GM20431 (cell line): ENCODE results near the gene PITPNC1.

Source experiments
- in situ Hi-C: fragments of 300-500 bp; cut with MseI, MboI; formaldehyde crosslinking; loops from one replicate; pipeline ENCODE4 v1.15.0; 2020; ENCODE audit warnings: low sequenced_read_pairs; ENCODE audit not compliant: unreplicated experiment

Gene PITPNC1

GRCh38 chr17:67366193-67367157 lies 10.6 kb upstream of the PITPNC1 start, which contains the start of gene PSMD12:
Gene PSMD12, minus strand, starts transcription at chr17:67366577. Its CDS starts 58 bp downstream, at chr17:67366519.
- in situ Hi-C loops: no loop called here

GRCh38 chr17:67369676-67370075 lies 7.4 kb upstream of the PITPNC1 start:
- in situ Hi-C loops: no loop called here

- in situ Hi-C loops: no loop called here
Measured at GRCh38 chr17:67372751-67373150, 4.3 kb upstream of the PITPNC1 start.

- in situ Hi-C loops: loop anchor here (25.0 kb wide), 1 partner anchor 238 kb away; no protein-coding TSS in a partner anchor
Measured at GRCh38 chr17:67374329-67375053, 2.6 kb upstream of the PITPNC1 start.

GRCh38 chr17:67375054-67375427 lies 2.0 kb upstream of the PITPNC1 start:
- in situ Hi-C loops: loop anchor here (25.0 kb wide), 1 partner anchor 237 kb away; no protein-coding TSS in a partner anchor

GRCh38 chr17:67375716-67376115 lies 1.4 kb upstream of the PITPNC1 start:
- in situ Hi-C loops: loop anchor here (25.0 kb wide), 1 partner anchor 237 kb away; no protein-coding TSS in a partner anchor

- in situ Hi-C loops: loop anchor here (25.0 kb wide), 1 partner anchor 236 kb away; no protein-coding TSS in a partner anchor
Measured at GRCh38 chr17:67376415-67376736, 705 bp upstream of the PITPNC1 start.

- in situ Hi-C loops: loop anchor here (25.0 kb wide), 1 partner anchor 235 kb away; no protein-coding TSS in a partner anchor
Measured at GRCh38 chr17:67377488-67378453, 690 bp downstream of the PITPNC1 start.

- in situ Hi-C loops: loop anchor here (25.0 kb wide), 1 partner anchor 234 kb away; no protein-coding TSS in a partner anchor
Measured at GRCh38 chr17:67378454-67379250, 1.6 kb downstream of the PITPNC1 start.

- in situ Hi-C loops: loop anchor here (25.0 kb wide), 1 partner anchor 233 kb away; no protein-coding TSS in a partner anchor
Measured at GRCh38 chr17:67379251-67379630, 2.2 kb downstream of the PITPNC1 start.

GRCh38 chr17:67381929-67382257 lies 4.8 kb downstream of the PITPNC1 start:
- in situ Hi-C loops: loop anchor here (25.0 kb wide), 1 partner anchor 230 kb away; no protein-coding TSS in a partner anchor

- in situ Hi-C loops: loop anchor here (25.0 kb wide), 1 partner anchor 227 kb away; no protein-coding TSS in a partner anchor
Measured at GRCh38 chr17:67385122-67385988, 8.3 kb downstream of the PITPNC1 start.

GRCh38 chr17:67386965-67387551 lies 10.0 kb downstream of the PITPNC1 start:
- in situ Hi-C loops: loop anchor here (25.0 kb wide), 1 partner anchor 225 kb away; no protein-coding TSS in a partner anchor

- in situ Hi-C loops: loop anchor here (25.0 kb wide), 1 partner anchor 224 kb away; no protein-coding TSS in a partner anchor
Measured at GRCh38 chr17:67388536-67388935, 11.5 kb downstream of the PITPNC1 start.

GRCh38 chr17:67388986-67389385 lies 11.9 kb downstream of the PITPNC1 start:
- in situ Hi-C loops: loop anchor here (25.0 kb wide), 1 partner anchor 223 kb away; no protein-coding TSS in a partner anchor

- in situ Hi-C loops: loop anchor here (25.0 kb wide), 1 partner anchor 222 kb away; no protein-coding TSS in a partner anchor
Measured at GRCh38 chr17:67390006-67390645, 13.0 kb downstream of the PITPNC1 start.
